Muscle of leg (tissue), 11 donors: ENCODE data around the gene CCDC61. TPM values are rescaled to one million over a fixed set of nuclear protein-coding genes. Genes with fewer than 3 reads are reported as not detected.

Source experiments
- DNase-seq: peaks from one replicate; pipeline ENCODE4 v3.0.0; 2013
- H3K27ac ChIP-seq: one replicate; pipeline ENCODE4 v1.5.1; 2013; ENCODE audit warnings: mild to moderate bottlenecking, low read length, control low read depth
- H3K27me3 ChIP-seq: one replicate; pipeline ENCODE4 v1.6.1; 2013; ENCODE audit warnings: low read length; ENCODE audit not compliant: control insufficient read depth, insufficient read depth
- H3K36me3 ChIP-seq: one replicate; pipeline ENCODE4 v1.6.1; 2013; ENCODE audit warnings: low read length; ENCODE audit not compliant: control insufficient read depth, insufficient read depth
- H3K4me1 ChIP-seq: one replicate; pipeline ENCODE4 v1.6.1; 2013; ENCODE audit warnings: low read length; ENCODE audit not compliant: control insufficient read depth, insufficient read depth
- H3K4me3 ChIP-seq: one replicate; pipeline ENCODE4 v1.5.1; 2013; ENCODE audit warnings: low read length, control low read depth
- H3K9me3 ChIP-seq: replicated peaks from 2 replicates; pipeline ENCODE4 v1.6.1; 2013; ENCODE audit warnings: low read depth, low read length; ENCODE audit not compliant: control insufficient read depth
- WGBS: methylation state at CpG from one replicate; pipeline ENCODE4 v1.1.5; 2013; ENCODE audit warnings: missing lambda C conversion rate; ENCODE audit not compliant: insufficient coverage; 5-methylcytosine and 5-hydroxymethylcytosine counted together
- polyA plus RNA-seq, 8 donors: library from polyadenylated mRNA; unstranded; fragments of 120-200 nt; gene quantifications; one replicate each; pipeline versions ENCODE4 v1.2.1 to v1.2.3, GENCODE V29; 2013; ENCODE audit warnings: inconsistent platforms in 1 of 8, low replicate concordance in 1 of 8; ENCODE audit not compliant: insufficient read length in 8 of 8, insufficient read depth in 1 of 8
- total RNA-seq: library from RNA; stranded (reverse); fragments of 120-200 nt; gene quantifications from one replicate; pipeline ENCODE4 v1.2.4, GENCODE V29; 2013

CCDC61 gene
- total and polyA plus RNA-seq, 9 donors = 6.1 to 9.0 (median 6.8) TPM

DNA sequence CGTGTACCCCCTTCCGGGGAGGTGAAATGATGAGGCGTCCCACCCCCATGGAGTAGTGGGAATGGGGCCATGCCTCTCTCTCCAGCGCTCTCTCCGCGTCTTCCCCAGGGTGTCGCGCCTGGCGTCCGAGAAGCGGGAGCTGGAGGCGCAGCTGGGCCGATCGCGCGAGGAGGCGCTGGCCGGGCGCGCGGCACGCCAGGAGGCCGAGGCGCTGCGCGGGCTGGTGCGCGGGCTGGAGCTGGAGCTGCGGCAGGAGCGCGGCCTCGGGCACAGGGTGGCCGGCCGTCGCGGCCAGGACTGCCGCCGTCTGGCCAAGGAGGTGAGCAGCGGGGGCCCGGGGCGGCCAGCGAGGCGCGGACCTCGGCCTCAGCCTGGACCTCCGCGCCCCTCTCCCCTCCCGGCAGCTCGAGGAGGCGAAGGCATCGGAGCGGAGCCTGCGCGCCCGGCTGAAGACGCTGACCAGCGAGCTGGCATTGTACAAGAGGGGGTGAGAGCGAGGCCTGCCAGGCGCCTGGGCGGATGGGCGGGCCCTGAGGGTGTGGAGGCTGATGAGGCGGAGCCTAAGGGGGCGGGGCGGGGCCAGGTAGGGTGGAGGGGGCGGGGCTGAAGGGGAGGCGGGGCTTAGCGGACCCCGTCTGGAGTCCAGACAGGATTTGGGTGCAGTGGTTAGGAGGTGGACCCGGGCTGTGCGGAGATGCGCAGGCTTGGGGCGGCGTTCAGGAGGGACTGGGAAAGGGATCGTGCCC is 19.8 kb downstream of the CCDC61 start:
- peaks cover 17% of the 10 kb centered on the region for H3K4me1 ChIP-seq
- H3K4me3 ChIP-seq = no peak overlapping the region
- no peak overlapping the region for H3K27ac ChIP-seq
- WGBS = 4% methylated on average over 53 of the region's 74 CpGs
- peak; percentile 40 for DNase-seq
- no peaks in the 10 kb centered on the region for H3K9me3 ChIP-seq
- peaks cover 32% of the 10 kb centered on the region for H3K27me3 ChIP-seq
- peaks cover 9% of the 10 kb centered on the region for H3K36me3 ChIP-seq

DNA sequence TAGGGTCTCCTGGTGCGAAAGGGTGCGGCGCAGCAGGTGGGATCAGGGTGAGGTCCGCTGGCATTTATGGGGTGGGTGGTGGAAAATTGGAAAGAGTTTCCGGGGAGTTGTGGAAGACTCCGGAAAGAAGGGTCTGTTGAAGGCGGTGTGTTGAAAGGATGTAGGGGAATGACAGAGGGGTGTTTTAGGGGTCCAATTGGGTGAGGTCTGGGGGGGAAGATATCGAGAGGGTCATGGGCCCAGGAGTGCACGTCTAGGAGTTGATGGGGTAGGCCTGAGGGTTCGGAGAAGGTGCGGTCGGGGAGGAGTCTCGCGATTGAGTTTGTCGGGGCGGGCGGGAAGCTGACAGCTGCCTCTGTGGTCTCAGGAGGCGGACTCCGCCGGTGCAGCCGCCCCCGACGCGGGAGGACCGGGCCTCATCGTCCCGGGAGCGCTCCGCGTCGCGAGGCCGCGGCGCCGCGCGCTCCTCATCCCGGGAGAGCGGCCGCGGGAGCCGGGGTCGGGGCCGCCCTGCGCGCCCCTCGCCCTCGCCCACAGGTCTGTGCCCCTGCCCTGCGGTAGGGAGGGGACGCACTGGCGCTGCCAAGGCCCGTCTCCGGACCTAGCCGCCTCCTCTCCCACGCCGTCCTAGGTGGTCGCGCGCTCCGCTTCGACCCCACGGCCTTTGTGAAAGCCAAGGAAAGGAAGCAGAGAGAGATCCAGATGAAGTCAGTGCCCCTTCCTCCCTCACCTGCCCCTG is 20.6 kb downstream of the CCDC61 start:
- WGBS = 2% methylated on average over 62 of the region's 63 CpGs

DNA sequence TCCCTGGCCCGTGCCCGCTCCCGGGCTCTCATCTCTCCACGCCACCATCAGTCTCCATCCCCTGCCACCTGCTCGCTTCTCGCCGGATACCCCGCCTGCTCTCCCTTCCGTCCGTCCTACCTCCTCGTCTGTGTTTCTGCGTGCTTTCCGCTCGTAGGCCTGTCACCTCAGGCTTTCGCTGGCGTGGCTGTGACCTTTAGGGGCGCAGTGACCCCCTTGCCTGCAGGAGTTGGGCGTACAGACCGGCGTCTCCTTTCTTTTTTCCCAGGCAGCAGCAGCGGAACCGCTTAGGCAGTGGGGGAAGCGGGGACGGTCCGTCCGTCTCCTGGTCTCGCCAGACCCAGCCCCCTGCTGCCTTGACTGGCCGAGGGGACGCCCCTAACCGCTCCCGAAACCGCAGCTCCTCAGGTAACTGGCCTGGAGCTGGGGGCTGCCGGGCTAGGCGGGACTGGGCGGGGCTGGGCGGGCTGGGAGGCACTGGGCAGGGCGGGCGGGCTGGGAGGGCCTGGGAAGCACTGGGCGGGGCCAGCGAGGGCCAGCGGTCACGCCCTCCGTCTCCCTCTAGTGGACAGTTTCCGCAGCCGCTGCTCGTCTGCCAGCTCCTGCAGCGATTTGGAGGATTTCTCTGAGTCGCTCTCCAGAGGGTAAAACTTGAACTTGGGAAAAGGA is 21.3 kb downstream of the CCDC61 start:
- H3K27me3 ChIP-seq = peaks cover 32% of the 10 kb centered on the region
- peaks cover 7% of the 10 kb centered on the region for H3K36me3 ChIP-seq
- H3K27ac ChIP-seq = no peak overlapping the region
- no peaks in the 10 kb centered on the region for H3K9me3 ChIP-seq
- peaks cover 17% of the 10 kb centered on the region for H3K4me1 ChIP-seq
- peak overlapping the region; percentile 56 for H3K4me3 ChIP-seq
- DNase-seq = peak; percentile 88
- WGBS = 0% methylated on average over 44 of the region's 48 CpGs

More for the DNA sequence above, 20.6 kb downstream of the CCDC61 start:
- Histone ChIP-seq H3K27ac (no peak overlapping the region), H3K4me1 (peaks cover 17% of the 10 kb centered on the region), H3K27me3 (peaks cover 32% of the 10 kb centered on the region), H3K9me3 (no peaks in the 10 kb centered on the region), H3K36me3 (peaks cover 7% of the 10 kb centered on the region), H3K4me3 (peak overlapping the region; percentile 56)
- DNase-seq = no peak

DNA sequence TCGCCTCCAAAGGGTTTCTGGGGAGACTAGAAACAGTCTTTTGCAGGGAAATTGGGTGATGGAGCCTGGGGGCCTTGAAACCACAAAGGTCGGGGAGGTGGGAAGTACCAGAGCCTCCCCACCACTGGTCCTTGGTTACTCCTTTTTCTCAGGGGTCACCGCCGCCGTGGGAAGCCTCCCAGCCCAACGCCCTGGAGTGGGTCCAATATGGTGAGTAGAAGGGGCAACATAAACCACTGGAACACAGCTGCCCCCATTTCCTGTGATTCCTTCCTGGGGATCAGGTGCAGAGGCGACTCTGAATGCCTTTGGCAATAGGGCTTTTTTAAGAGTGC is 21.8 kb downstream of the CCDC61 start:
- no peak for DNase-seq
- Histone ChIP-seq H3K36me3 (peaks cover 7% of the 10 kb centered on the region), H3K4me3 (no peak overlapping the region), H3K9me3 (no peaks in the 10 kb centered on the region), H3K4me1 (peaks cover 17% of the 10 kb centered on the region), H3K27ac (no peak overlapping the region), H3K27me3 (peaks cover 36% of the 10 kb centered on the region)
- 47% methylated on average over 3 of the region's 7 CpGs for WGBS

DNA sequence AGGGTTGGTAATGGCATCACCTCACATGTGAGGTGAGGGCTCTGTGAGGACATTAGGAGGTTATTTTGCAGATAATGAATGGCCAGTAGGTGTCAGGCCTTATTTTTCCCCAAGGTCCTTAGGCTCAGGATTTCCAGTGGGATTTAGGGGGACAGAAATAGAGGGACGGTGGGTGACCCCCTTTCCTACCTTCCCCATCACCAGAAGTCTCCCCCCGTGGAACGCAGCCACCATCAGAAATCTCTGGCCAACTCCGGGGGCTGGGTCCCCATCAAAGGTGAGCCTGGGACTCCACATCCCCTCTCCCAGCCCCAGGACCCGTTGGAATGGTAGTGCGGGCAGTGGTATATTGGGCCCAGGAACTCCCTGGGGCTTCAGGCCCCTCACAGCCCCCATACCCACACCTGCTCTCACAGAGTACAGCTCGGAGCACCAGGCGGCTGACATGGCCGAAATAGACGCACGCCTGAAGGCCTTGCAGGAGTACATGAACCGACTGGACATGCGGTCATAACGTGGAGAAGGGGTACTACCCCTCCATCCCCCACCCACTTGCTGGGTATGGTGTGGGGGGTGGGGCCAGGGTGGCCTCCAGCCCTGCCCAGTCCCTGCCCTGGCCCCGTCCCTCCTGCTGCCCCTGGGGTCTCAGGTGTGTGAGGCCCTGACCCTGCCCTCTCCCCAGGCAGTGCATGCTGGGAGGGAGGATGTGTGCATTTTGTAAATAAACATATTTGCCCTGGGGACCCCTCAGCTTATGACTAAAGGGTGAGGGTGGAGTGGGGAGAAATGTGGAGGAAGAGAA is 22.8 kb downstream of the CCDC61 start:
- peaks cover 42% of the 10 kb centered on the region for H3K27me3 ChIP-seq
- peaks cover 7% of the 10 kb centered on the region for H3K36me3 ChIP-seq
- no peak overlapping the region for H3K27ac ChIP-seq
- no peaks in the 10 kb centered on the region for H3K9me3 ChIP-seq
- 91% methylated on average over 5 of the region's 15 CpGs for WGBS
- peaks cover 17% of the 10 kb centered on the region for H3K4me1 ChIP-seq
- H3K4me3 ChIP-seq = no peak overlapping the region
- DNase-seq = no peak

DNA sequence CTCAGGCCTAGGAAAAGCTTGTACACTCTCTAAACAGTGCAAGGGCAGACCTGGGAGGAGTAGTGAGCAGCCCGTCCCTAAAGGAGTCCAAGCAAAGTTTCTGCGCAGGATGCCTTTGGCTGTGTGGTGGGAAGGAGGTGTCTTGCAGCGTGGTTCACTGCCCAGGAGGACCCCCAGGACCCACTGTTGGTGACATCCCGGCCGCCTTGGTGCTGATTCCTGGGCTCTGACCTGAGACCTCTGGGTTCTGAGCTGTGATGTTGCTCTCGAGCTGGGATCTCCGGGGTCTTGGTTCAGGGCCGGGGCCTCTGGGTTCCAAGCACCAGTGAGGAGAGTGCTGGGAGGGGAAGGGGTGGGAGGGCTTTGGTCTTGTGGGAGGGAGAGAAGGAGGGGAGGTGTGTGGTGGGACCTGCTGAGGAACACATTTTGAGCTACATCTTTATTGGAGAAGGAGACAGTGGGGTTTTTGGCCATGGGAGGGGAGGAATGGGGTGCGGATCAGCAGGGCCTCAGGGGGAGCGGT is 23.5 kb downstream of the CCDC61 start:
- H3K9me3 ChIP-seq = no peaks in the 10 kb centered on the region
- no peak overlapping the region for H3K27ac ChIP-seq
- H3K4me3 ChIP-seq = no peak overlapping the region
- 87% methylated on average over 10 of the region's 10 CpGs for WGBS
- peaks cover 17% of the 10 kb centered on the region for H3K4me1 ChIP-seq
- peaks cover 7% of the 10 kb centered on the region for H3K36me3 ChIP-seq
- no peak for DNase-seq
- H3K27me3 ChIP-seq = peaks cover 44% of the 10 kb centered on the region

DNA sequence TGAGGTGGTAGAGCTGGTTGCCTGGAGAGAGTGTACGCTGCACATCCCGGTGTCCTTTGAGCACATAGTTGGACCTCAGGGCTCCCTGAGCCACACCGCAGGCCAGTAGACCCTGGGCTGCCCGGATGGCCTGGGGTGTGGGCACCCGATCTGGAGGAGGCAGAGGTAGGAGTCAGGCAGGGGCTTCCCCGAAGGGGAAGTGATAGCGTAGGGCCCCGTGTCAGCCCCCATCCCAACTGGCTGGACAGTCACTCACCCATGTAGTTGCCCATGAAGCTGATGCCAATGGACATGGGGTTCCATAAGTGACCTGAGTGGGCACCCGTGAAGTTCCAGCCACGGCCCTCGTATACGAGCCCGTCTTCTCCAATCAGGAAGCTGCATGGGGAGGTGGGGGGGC is 24.0 kb downstream of the CCDC61 start:
- Histone ChIP-seq H3K27ac (no peak overlapping the region), H3K4me1 (peaks cover 17% of the 10 kb centered on the region), H3K36me3 (peaks cover 7% of the 10 kb centered on the region), H3K9me3 (no peaks in the 10 kb centered on the region), H3K27me3 (peaks cover 43% of the 10 kb centered on the region), H3K4me3 (no peak overlapping the region)
- DNase-seq = no peak
- 85% methylated on average over 8 of the region's 13 CpGs for WGBS

DNA sequence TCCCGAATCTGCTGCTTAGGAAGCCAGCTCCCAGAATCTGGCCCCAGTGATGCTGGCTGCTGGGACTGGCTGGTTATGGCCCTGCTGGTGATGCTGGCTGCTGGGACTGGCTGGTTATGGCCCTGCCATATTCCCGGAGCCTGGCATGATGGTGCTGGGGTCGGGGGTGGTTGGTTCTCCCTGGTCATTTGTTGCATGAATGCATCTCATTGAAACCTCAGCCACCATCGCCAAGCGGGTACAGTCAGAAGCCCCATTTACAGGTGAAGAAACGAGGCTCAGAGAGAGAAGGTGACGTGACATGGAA is 25.5 kb downstream of the CCDC61 start:
- H3K27ac ChIP-seq = no peak overlapping the region
- 79% methylated on average over 6 of the region's 7 CpGs for WGBS
- H3K9me3 ChIP-seq = no peaks in the 10 kb centered on the region
- no peak overlapping the region for H3K4me3 ChIP-seq
- H3K4me1 ChIP-seq = peaks cover 8% of the 10 kb centered on the region
- DNase-seq = no peak
- peaks cover 34% of the 10 kb centered on the region for H3K27me3 ChIP-seq
- H3K36me3 ChIP-seq = peaks cover 7% of the 10 kb centered on the region

DNA sequence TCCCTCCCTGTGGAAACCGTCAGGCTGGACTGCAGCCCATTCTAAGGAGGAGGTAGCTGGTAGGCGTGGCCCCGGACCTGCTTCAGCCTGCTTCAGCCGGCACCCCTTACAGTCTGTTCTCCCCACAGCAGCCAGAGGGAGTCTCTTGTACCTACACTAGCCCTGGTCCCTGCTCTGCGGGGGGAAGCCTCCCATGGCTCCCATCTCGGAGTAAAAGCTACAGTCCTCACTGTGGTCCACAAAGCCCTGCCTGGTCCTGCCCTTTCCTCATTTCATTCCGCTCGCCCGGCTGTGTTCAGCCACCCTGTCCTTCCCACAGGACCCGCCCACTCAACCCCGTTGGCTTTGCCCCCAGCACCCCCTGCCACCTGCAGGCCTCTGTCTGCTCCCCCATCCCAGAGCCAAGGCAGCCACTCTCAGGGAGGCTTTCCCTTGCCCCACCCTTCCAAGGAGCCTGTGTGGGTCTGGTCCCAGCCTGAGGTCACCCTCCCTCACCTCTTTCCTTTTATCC is 26.3 kb downstream of the CCDC61 start:
- H3K36me3 ChIP-seq = peaks cover 7% of the 10 kb centered on the region

More for the DNA sequence above, 26.3 kb downstream of the CCDC61 start:
- H3K4me1 ChIP-seq = peaks cover 3% of the 10 kb centered on the region
- 45% methylated on average over 10 of the region's 11 CpGs for WGBS
- no peak overlapping the region for H3K4me3 ChIP-seq
- DNase-seq = no peak
- no peak overlapping the region for H3K27ac ChIP-seq
- peaks cover 27% of the 10 kb centered on the region for H3K27me3 ChIP-seq
- H3K9me3 ChIP-seq = no peaks in the 10 kb centered on the region
